KOPT-K1 (cell line): ENCODE measurements around the gene BMS1.
"Not testable (repeated sequence)": the region's sequence is repeated elsewhere in the genome, so short reads cannot be mapped to it uniquely, and the experiment has no call there.

Experiments
- H3K27ac ChIP-seq: fragments of 200-600 bp; sonication (generic); 2 replicates; pipeline ENCODE4 v1.5.1; 2016; ENCODE audit warnings: antibody characterized with exemption, mild to moderate bottlenecking, low read depth, low read length; ENCODE audit not compliant: poor library complexity, severe bottlenecking
- H3K36me3 ChIP-seq: fragments of 200-600 bp; sonication (generic); 2 replicates; pipeline ENCODE4 v1.5.1; 2017; ENCODE audit warnings: antibody characterized with exemption, mild to moderate bottlenecking, low read length, moderate library complexity; ENCODE audit not compliant: insufficient read depth
- H3K9me3 ChIP-seq: fragments of 200-600 bp; sonication (generic); 2 replicates; pipeline ENCODE4 v1.5.1; 2017; ENCODE audit warnings: antibody characterized with exemption, low read length, mild to moderate bottlenecking; ENCODE audit not compliant: insufficient read depth, poor library complexity, severe bottlenecking

The BMS1 gene

DNA sequence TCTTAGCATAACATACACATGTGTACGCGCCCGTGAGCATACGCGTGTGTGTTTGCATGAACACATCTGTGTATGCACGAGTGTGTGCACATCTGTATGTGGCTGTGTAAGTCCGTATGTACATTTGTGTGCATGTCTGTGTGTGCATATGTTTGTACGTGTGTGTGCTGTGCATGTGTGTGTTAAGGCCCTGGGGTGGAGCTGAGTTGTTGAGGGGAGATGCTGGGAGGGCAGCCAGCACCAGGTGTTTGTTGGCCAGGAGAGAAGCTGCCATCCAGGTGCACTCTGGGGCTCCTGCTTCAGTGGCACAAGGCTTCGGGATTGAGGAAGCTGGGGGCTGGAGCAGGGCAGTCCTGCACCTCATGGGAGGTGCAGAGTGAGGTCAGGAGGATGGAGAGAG lies 85.0 kb downstream of the BMS1 start:
- Histone ChIP-seq H3K9me3 (no peaks in the 10 kb centered on the region), H3K27ac (no peak overlapping the region), H3K36me3 (no peaks in the 10 kb centered on the region)

DNA sequence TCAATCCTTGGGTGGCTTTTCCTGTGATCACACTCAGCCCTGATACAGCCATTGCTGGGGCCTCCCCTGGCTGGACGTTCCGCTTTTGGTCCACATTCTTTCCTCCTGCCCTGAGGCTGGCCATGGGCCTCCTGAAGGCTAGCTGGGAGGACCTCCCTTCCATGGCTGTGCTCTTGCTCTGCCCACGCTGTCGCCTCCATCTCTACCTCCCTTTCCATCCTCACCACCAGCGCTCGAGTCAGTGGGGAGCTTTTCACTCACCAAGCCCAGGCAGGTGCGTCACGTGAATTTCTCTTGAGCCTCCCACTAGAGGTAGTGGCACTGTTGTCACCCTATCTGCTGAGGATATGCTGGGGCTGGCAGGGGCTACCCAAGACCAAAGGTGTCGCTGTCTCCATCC lies 85.9 kb downstream of the BMS1 start:
- Histone ChIP-seq H3K36me3 (no peaks in the 10 kb centered on the region), H3K9me3 (no peaks in the 10 kb centered on the region), H3K27ac (no peak overlapping the region)

DNA sequence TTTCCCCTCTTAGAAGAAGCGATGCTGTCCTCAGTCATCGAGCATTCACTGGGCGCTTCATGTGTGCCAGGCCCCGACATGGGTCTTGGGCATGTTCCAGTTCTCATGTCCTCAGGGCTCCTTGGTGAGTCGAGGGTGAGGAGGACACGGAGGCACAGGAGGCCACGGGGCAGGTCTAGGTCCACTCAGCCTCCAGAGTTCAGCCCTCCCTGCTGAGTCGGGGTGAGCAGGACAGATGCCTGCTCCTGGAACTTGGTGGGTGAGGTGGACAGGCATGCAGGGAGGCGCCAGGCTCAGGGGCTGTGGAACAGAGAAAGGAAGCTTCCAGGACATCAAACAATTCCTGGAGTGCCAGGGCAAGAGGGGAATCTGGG lies 87.4 kb downstream of the BMS1 start:
- Histone ChIP-seq H3K9me3 (no peaks in the 10 kb centered on the region), H3K27ac (no peak overlapping the region), H3K36me3 (no peaks in the 10 kb centered on the region)

DNA sequence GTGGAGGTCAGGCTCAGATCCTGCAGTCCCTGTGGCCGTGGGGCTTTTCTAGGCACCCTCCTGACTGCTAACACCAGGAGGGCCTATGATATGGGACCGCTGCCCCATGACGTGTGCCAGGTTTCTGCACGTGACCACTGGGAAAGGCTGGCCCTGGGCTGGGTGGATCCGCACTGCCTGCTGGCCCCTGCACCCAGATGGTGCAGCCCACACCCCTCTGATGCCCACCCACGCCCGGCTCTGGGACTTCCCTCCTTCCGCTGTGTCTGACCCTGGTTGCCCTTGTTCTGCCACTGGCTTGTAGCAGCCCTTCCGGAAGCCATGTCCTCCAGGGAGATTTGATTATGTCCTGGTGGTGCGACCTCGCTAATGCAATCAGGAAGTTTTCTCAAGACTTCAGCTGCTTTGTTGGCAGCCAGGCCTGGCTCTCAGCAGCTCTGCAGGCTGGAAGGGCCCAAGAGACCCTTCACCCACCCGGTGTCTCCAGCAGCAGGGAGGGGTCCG lies 88.6 kb downstream of the BMS1 start:
- not testable (repeated sequence) for H3K9me3 ChIP-seq, H3K27ac ChIP-seq, H3K36me3 ChIP-seq

DNA sequence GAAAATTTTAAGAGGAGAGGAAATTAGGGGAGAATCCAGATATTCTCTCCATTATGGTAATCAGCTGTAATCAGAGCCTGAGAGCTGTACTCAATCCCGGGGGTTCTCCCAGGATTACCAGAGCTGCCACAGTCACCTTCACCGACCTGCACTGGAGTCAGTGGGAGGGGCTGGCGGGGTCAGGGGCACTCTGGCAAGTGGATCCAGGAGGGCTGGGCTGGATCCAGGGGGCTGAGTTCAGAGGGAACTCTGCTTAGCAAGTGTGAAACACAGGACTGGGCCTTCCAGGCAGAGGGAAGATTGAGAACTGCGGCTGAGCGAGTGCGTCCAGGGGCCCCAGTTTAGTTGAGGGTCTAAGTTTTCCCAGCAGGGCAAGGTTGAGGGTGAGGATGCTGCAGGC lies 89.2 kb downstream of the BMS1 start:
- H3K27ac ChIP-seq = no peak overlapping the region
- H3K36me3 ChIP-seq = no peaks in the 10 kb centered on the region
- no peaks in the 10 kb centered on the region for H3K9me3 ChIP-seq

DNA sequence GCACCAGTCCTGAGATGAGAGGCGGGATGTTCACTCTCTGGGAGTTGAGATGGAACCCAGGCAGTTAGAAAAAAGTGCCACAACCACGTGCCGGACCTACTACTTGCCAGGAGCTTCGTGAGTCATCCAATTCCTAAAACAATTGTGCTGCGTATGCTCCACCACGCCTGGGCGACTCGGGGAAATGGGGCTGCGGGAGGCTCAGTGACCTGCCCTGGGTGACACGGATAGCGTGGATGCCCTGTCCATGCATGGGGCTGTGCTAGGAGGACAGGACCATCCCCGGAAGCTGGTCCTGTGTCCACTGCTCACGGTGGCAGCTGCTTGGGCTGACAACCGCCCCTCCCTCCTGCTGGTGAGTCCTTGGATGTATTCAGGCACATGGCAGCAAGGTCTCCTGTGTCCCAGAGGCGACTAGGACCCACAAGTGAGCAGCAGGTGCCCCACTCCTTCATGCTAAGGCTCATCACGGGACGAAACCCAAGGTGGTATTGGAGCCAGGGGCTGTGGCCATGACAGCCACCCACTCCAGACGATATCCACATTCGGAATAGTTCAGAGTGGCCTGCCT lies 90.4 kb downstream of the BMS1 start:
- Histone ChIP-seq H3K36me3 (no peaks in the 10 kb centered on the region), H3K27ac (no peak overlapping the region), H3K9me3 (no peaks in the 10 kb centered on the region)

DNA sequence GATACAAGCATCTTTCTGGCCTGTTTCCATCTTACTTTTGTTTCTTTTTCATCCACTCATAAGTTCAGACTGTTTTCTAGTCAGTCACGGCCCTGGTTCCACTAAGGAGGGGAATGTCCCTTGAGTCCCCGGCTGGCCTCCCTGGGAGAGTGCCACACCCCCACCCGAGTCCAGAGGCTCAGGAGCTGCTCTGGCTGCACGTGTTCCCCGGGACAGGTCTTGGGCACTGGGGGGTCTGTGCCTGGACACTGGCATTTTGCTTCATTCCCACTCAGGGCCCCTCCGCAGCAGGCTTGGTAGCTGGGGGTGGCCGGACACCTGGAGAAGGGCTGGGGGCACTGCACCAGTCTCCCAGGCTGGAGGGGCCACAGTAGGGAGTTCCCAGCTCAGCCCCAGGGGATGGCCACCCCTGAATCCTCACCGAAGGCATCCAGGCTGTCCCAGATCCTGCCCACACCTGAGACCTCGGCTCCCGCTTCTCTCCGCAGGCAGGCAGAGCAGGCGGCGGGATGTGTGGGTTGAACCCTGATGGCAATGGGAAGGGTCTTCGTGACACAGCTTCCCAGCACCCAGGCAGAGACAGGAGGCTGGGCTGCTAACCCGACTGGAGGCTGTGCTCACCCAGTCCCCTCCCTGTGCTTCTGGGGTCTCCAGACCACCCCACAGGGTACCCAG lies 92.3 kb downstream of the BMS1 start:
- Histone ChIP-seq H3K36me3 (no peaks in the 10 kb centered on the region), H3K27ac (no peak overlapping the region)

DNA sequence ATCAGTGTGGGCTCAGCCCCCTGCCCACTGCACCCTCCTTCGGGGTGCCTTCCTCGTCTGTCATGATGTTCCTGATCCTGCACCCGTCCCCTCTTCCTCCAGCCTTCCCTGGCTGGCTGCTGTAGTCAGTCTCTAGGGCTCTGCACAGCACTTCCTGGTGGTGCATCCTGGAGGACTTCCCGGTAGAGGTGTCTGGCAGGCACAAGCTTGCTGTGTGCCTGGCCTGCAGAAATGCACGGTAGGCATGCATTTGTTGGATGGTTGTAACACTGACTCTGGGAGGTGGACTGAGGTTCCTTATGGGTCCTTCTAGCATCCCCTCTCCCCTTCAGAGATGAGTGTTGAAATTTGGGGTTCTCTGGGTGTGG lies 92.8 kb downstream of the BMS1 start:
- H3K36me3 ChIP-seq = no peaks in the 10 kb centered on the region
- H3K27ac ChIP-seq = no peak overlapping the region
- no peaks in the 10 kb centered on the region for H3K9me3 ChIP-seq

More for the DNA sequence above, 92.3 kb downstream of the BMS1 start:
- H3K9me3 ChIP-seq = no peaks in the 10 kb centered on the region

DNA sequence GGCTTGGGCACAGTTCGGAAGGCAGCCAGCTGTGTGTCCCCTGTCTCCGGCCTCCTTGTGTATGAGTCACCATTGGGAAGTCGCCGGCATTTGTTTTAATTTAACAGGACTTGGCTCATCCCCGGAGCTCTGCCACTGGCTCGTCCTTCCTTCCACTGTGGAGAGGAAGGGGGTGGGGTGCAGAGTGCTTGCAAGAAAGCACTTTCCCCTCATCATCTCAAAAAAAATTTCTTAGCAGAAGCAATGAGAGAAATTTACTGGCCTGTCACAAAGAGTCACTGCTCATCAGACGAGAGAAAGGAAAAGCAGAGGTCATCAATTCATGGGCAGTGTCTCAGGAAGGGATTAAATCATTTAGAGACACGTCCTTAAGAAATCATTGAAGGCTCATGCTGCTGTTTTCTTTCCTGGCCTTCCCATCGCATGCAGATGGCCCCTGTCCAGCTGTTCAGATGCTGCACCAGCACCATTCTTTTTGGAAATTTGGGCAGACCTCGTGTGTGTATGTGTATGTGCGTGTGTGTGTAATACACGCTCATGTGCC lies 93.3 kb downstream of the BMS1 start:
- Histone ChIP-seq H3K27ac (no peak overlapping the region), H3K36me3 (no peaks in the 10 kb centered on the region), H3K9me3 (no peaks in the 10 kb centered on the region)

DNA sequence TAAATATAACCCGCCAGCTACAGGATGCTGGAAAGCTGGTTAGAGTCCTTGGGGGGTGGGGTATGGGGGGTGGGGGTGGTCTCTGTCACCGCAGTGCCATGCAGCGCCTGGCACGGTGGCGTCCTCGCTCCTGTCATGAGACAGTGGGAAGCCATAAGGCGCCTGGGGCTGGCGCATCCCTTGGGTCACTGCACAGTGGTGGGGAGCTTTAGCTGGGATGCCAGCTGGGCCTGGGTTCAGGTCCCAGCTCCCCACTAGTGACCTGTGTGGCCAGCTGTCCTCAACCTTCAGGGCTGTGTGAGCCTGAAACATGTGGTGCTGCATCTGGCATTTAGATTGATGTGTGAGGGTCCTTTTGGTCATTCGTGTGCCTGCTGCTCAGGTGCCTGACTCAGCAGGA lies 93.9 kb downstream of the BMS1 start:
- no peaks in the 10 kb centered on the region for H3K9me3 ChIP-seq
- H3K36me3 ChIP-seq = no peaks in the 10 kb centered on the region
- H3K27ac ChIP-seq = no peak overlapping the region

DNA sequence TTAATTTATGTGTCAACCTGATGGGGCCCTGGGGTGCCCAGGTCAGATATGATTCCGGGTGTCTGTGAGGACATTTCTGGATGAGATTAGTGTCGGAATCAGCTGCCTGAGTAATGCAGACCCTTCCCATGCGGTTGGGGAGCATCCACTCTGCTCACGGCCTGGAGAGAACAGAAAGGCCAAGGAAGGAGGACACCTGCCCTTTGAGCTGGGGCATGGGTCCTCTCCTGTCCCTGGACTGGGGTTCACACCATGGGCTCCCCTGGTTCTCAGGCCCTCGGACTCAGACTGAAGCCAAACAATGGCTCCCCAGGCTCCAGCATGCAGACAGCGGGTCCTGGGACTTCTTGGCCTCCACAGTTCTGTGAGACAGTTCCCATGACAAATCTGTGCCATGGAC lies 94.3 kb downstream of the BMS1 start:
- no peak overlapping the region for H3K27ac ChIP-seq
- no peaks in the 10 kb centered on the region for H3K36me3 ChIP-seq
- peaks cover under 1% of the 10 kb centered on the region for H3K9me3 ChIP-seq

DNA sequence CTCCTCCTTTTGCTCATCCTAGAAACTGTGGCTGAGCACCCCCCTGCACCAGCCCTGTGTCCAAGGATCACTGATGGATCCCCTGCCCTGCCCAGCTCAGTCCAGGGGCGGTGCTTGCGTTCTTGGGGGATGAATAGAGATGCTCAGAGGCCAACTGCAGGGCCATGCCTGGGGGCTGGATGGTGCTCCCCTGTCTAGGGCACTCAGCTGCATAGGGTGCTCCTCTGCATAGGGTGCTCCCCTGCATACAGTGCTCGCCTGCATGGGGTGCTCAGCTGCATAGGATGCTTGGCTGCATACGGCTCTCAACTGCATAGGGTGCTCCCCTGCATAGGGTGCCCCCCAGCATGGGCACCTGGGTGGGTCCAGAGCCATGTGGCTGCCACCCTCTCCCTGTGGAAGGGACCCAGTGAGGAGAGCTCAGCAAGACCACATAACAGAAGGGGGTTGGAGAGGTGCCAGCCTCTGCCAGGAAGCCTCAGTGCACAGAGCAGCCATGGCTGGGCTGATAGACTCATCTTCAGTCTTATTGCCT lies 95.0 kb downstream of the BMS1 start:
- peaks cover 7% of the 10 kb centered on the region for H3K9me3 ChIP-seq
- H3K36me3 ChIP-seq = no peaks in the 10 kb centered on the region
- H3K27ac ChIP-seq = no peak overlapping the region

DNA sequence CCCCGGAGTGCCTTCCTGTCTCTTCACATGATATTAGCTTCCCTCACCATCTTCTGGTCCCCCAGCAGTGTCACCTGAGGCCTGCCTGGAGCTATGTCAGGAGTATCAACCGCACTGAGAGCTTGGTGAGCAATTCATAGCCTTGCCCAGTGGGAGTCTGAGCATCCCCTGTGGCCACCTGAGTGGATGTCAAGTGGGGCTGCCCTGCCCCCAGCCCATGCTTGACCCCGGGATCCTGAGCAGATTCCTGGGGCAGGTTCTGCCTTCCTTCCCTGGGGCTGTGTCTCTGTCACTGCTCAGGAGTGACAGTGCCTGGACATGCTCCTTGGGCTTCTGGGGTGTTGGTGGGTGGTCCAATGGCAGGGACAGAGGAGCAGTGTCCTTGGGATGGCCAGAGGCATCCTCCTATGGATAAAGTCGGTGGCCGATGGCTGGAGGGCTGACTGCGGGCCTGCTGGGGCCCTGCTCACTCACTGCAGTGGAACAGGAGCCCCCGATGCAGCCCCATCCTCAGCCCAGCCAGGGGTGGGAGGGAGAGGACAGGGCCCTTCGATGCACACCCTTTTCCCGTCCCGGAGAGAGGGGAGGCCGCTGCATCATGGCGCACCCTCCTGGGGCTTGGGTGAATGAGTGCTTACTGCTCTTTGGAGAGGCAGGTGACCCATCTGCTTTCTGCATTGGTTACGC lies 95.7 kb downstream of the BMS1 start:
- Histone ChIP-seq H3K27ac (no peak overlapping the region), H3K36me3 (no peaks in the 10 kb centered on the region)

DNA sequence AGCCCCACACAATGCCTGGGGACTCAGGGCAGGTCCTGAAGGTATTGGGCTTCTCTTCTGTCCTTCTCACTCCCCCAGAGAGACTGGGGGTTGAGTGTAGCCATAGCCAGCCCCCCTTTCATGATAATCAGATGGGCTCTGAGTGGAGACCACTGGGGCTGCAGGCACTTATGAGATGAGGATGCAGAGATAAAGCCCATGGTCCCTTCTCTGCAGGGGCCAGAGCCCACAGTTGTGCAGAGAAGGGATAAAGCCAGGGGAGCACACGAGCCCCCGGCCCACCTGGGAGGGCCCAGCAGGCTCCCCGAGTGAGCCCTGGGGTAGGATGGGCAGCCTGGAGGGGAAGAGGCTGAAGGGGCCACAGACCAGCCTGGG lies 96.2 kb downstream of the BMS1 start:
- Histone ChIP-seq H3K9me3 (peaks cover 11% of the 10 kb centered on the region), H3K36me3 (no peaks in the 10 kb centered on the region), H3K27ac (no peak overlapping the region)

More for the DNA sequence above, 95.7 kb downstream of the BMS1 start:
- peaks cover 11% of the 10 kb centered on the region for H3K9me3 ChIP-seq

DNA sequence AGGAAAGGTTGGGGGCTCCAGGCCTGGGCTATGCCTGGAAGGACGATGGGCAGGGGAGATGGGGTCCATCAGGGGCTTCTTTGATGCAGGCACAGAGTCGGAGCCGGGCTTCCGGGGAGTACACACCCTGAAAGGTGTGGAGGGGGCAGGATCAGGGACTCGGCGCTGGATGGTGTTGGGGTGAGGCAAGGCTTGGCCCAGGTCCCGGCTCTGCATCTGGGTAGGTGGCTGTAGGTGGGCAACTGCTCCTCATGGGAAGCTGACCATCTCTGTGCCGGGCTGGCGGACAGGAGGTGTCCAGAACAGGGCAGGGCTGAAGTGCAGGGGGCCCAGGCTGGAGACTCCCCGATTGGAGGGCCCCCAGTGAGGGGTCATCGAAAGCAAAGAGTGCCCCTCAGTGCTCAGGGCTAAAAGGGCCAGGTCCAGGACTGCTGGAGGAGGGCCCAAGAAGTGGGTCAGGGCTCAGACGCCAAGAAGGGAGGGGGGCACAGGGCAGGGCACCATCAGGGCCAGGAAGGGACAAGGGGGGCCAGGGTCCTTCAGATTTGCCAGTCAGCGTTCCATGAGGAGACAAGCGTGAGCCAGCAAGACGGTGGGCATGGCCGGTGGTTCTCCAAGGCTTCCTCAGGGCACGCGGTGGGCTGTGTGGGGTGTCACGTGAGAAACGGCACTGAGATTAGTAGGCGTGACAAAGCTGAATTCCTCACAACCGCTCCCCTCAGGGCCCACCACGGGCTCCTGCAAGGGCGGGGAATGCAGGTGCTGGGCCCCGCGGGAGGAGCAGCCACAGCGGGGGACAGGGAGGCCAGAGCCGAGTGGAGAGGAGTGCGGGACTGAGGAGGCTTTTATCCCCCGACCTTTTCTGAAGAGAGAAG lies 97.0 kb downstream of the BMS1 start:
- Histone ChIP-seq H3K27ac (no peak overlapping the region), H3K9me3 (peaks cover 11% of the 10 kb centered on the region), H3K36me3 (no peaks in the 10 kb centered on the region)
